CD14-positive monocyte (primary cell): ENCODE results near the gene RPLP2. TPM values are rescaled to one million over a fixed set of nuclear protein-coding genes. Genes with fewer than 3 reads are reported as not detected.
A peak's percentile ranks its signal among the peaks of the same experiment; 100 is the strongest.

ENCODE experiments used
- DNase-seq, 3 donors: peaks; one replicate each; pipeline ENCODE4 v3.0.0-alpha.2; 2011 to 2022
- H2AFZ ChIP-seq: 2 replicates; pipeline ENCODE4 v1.6.0; 2012; ENCODE audit warnings: mild to moderate bottlenecking, low read depth, low read length, inconsistent platforms; ENCODE audit not compliant: insufficient read depth, poor library complexity, severe bottlenecking
- H3K27ac ChIP-seq, 2 donors: 1 replicate in 1 of 2; 2 replicates in 1 of 2; pipeline ENCODE4 v1.5.1; 2012 to 2013; ENCODE audit warnings: low read length in 2 of 2, control low read depth in 1 of 2, inconsistent platforms in 1 of 2, low read depth in 1 of 2, mild to moderate bottlenecking in 1 of 2
- H3K27me3 ChIP-seq, 2 donors: one replicate each; pipeline versions ENCODE4 v1.6.0 to v1.6.1; 2011 to 2013; ENCODE audit warnings: low read length in 2 of 2; ENCODE audit not compliant: control insufficient read depth in 2 of 2, insufficient read depth in 2 of 2
- H3K36me3 ChIP-seq, 2 donors: replicated peaks in 1 of 2; 1 replicate in 1 of 2; 2 replicates in 1 of 2; pipeline versions ENCODE4 v1.5.1 to v1.6.1; 2012 to 2013; ENCODE audit warnings: low read length in 2 of 2, control low read depth in 1 of 2, inconsistent platforms in 1 of 2, mild to moderate bottlenecking in 1 of 2; ENCODE audit not compliant: insufficient read depth in 2 of 2, control insufficient read depth in 1 of 2
- H3K4me1 ChIP-seq, 2 donors: 1 replicate in 1 of 2; 2 replicates in 1 of 2; pipeline versions ENCODE4 v1.5.1 to v1.6.1; 2012 to 2013; ENCODE audit warnings: low read length in 2 of 2, control low read depth in 1 of 2, inconsistent platforms in 1 of 2, mild to moderate bottlenecking in 1 of 2, moderate library complexity in 1 of 2; ENCODE audit not compliant: insufficient read depth in 2 of 2, control insufficient read depth in 1 of 2
- H3K4me2 ChIP-seq: replicated peaks from 2 replicates; pipeline ENCODE3; 2012; ENCODE audit warnings: low read length, moderate library complexity, mild to moderate bottlenecking; ENCODE audit not compliant: poor library complexity, severe bottlenecking; ENCODE audit errors: extremely low read depth
- H3K4me3 ChIP-seq, 3 experiments: fragments of 200-600 bp in 1 of 3; sonication (generic) in 1 of 3; replicated peaks in 1 of 3; 1 replicate in 2 of 3; 2 replicates in 1 of 3; pipeline ENCODE4 v1.5.1; 2011 to 2013; ENCODE audit warnings: low read length in 3 of 3, mild to moderate bottlenecking in 3 of 3, control low read depth in 2 of 3, low read depth in 2 of 3, inconsistent platforms in 1 of 3, moderate library complexity in 1 of 3
- H3K79me2 ChIP-seq: 2 replicates; pipeline ENCODE4 v1.6.0; 2012; ENCODE audit warnings: mild to moderate bottlenecking, control low read depth, inconsistent platforms, low read length, moderate library complexity; ENCODE audit not compliant: insufficient read depth
- H3K9ac ChIP-seq: 2 replicates; pipeline ENCODE4 v1.6.0; 2017; ENCODE audit warnings: low read length, mild to moderate bottlenecking; ENCODE audit not compliant: insufficient read depth, poor library complexity, severe bottlenecking
- H3K9me3 ChIP-seq, 2 donors: replicated peaks in 1 of 2; 1 replicate in 1 of 2; 2 replicates in 1 of 2; pipeline versions ENCODE4 v1.5.1 to v1.6.1; 2012 to 2013; ENCODE audit warnings: low read length in 2 of 2, control low read depth in 1 of 2; ENCODE audit not compliant: control insufficient read depth in 1 of 2, insufficient read depth in 1 of 2
- H4K20me1 ChIP-seq: 2 replicates; pipeline ENCODE4 v1.6.0; 2012; ENCODE audit warnings: mild to moderate bottlenecking, low read length, control low read depth, moderate library complexity; ENCODE audit not compliant: insufficient read depth
- H3K27ac Mint-ChIP-seq, 7 donors: one replicate each; pipeline ENCODE4 v1.8.0; 2020; ENCODE audit warnings: mild to moderate bottlenecking in 7 of 7, mixed read lengths in 7 of 7, moderate library complexity in 6 of 7, inconsistent platforms in 2 of 7
- H3K27me3 Mint-ChIP-seq, 3 donors: one replicate each; pipeline ENCODE4 v1.8.0; 2021 to 2022; ENCODE audit warnings: low read depth in 3 of 3, mild to moderate bottlenecking in 3 of 3, mixed read lengths in 3 of 3, moderate library complexity in 3 of 3, inconsistent platforms in 1 of 3
- H3K36me3 Mint-ChIP-seq, 2 donors: one replicate each; pipeline ENCODE4 v1.8.0; 2020; ENCODE audit warnings: mixed read lengths in 2 of 2, inconsistent platforms in 1 of 2, mild to moderate bottlenecking in 1 of 2
- H3K4me1 Mint-ChIP-seq: one replicate; pipeline ENCODE4 v1.8.0; 2020; ENCODE audit warnings: mild to moderate bottlenecking, mixed read lengths
- H3K4me3 Mint-ChIP-seq, 2 donors: one replicate each; pipeline ENCODE4 v1.8.0; 2020; ENCODE audit warnings: mild to moderate bottlenecking in 2 of 2, mixed read lengths in 2 of 2, moderate library complexity in 1 of 2
- H3K9me3 Mint-ChIP-seq, 7 donors: one replicate each; pipeline ENCODE4 v1.8.0; 2020 to 2022; ENCODE audit warnings: mixed read lengths in 7 of 7, mild to moderate bottlenecking in 6 of 7, moderate library complexity in 6 of 7, inconsistent platforms in 2 of 7
- CTCF ChIP-seq: fragments of 200-600 bp; IDR thresholded peaks from one replicate; pipeline ENCODE4 v1.8.0; 2022; ENCODE audit warnings: antibody characterized with exemption, mild to moderate bottlenecking
- WGBS: methylation state at CpG from one replicate; pipeline ENCODE4 v1.1.5; 2013; ENCODE audit warnings: missing lambda C conversion rate; ENCODE audit not compliant: insufficient coverage; 5-methylcytosine and 5-hydroxymethylcytosine counted together
- intact Hi-C, 2 donors: fragments of 100-400 bp; cut with micrococcal nuclease; formaldehyde crosslinking; loops; one replicate each; pipeline versions ENCODE4 v1.15.0 to v1.15.1; 2023
- polyA plus RNA-seq, 3 donors: library from polyadenylated mRNA; depleted of rRNA in 1 of 3; unstranded in 2 of 3; stranded (reverse) in 1 of 3; fragments of 300-500 nt in 2 of 3; fragments of >200 nt in 1 of 3; fragmentation: Illumina TruSeq in 2 of 3; gene quantifications; 1 replicate in 2 of 3; 2 replicates in 1 of 3; pipeline ENCODE4 v1.2.3, GENCODE V29; 2012 to 2021

RPLP2 gene
- polyA plus RNA-seq, 3 donors, result 879 to 1,191 (median 990) TPM

GRCh38 chr11:794766-795633 lies 14.8 kb upstream of the RPLP2 start:
- H4K20me1 ChIP-seq, result peaks cover 9% of the 10 kb centered on the region
- DNase-seq, result no peak
- H3K27ac Mint-ChIP-seq, result no peak overlapping the region
- peaks cover 15 to 20% of the 10 kb centered on the region in 2 donors for H3K36me3 Mint-ChIP-seq
- peaks cover 18% of the 10 kb centered on the region for H3K4me1 Mint-ChIP-seq
- H3K4me1 ChIP-seq, result peaks cover 29 to 33% of the 10 kb centered on the region in 2 donors
- TF ChIP-seq CTCF, result no peak
- peak overlapping the region in 1 of 3 experiments; percentile 84 for H3K4me3 ChIP-seq
- no peaks in the 10 kb centered on the region for H3K9me3 Mint-ChIP-seq
- WGBS, result 89% methylated on average over 26 of the region's 38 CpGs
- H3K27ac ChIP-seq, result no peak overlapping the region
- H3K27me3 ChIP-seq, result peaks cover 0 to 6% of the 10 kb centered on the region in 2 donors
- intact Hi-C loops, result loop anchor here in 1 of 2 donors (5.0 kb wide), 1 partner anchor 48 kb away; the partner anchor contains the start of gene TALDO1
- peaks cover 15% of the 10 kb centered on the region for H3K79me2 ChIP-seq
- H3K4me2 ChIP-seq, result peak overlapping the region; percentile 98
- H3K36me3 ChIP-seq, result peaks cover 5 to 13% of the 10 kb centered on the region in 2 donors
- H3K27me3 Mint-ChIP-seq, result peaks cover 2 to 9% (median 7%) of the 10 kb centered on the region in 3 donors
- H3K9me3 ChIP-seq, result no peaks in the 10 kb centered on the region
- peak overlapping the region in 1 of 2 donors; percentile 34 for H3K4me3 Mint-ChIP-seq
- no peak overlapping the region for H2AFZ ChIP-seq
- no peak overlapping the region for H3K9ac ChIP-seq

GRCh38 chr11:795634-796564 lies 13.9 kb upstream of the RPLP2 start:
- Histone ChIP-seq H4K20me1 (peaks cover 4% of the 10 kb centered on the region), H3K4me1 (peaks cover 29 to 33% of the 10 kb centered on the region in 2 donors), H3K9me3 (no peaks in the 10 kb centered on the region), H3K79me2 (peaks cover 15% of the 10 kb centered on the region), H3K27me3 (peaks cover 0 to 2% of the 10 kb centered on the region in 2 donors), H3K27ac (peak overlapping the region; percentile 64 to 77), H3K9ac (peak overlapping the region; percentile 68), H3K36me3 (peaks cover 11 to 13% of the 10 kb centered on the region in 2 donors), H3K4me3 (peak overlapping the region; percentile 46 to 85 (median 84)), H3K4me2 (peak overlapping the region; percentile 98), H2AFZ (peak overlapping the region; percentile 64)
- WGBS, result 8% methylated on average over 8 of the region's 26 CpGs
- Mint-ChIP-seq H3K4me1 (peaks cover 18% of the 10 kb centered on the region), H3K27ac (peak overlapping the region; percentile 81 to 91 (median 87)), H3K4me3 (peak overlapping the region; percentile 80 to 94), H3K27me3 (peaks cover 0 to 2% (median 0%) of the 10 kb centered on the region in 3 donors), H3K9me3 (no peaks in the 10 kb centered on the region), H3K36me3 (peaks cover 18 to 26% of the 10 kb centered on the region in 2 donors)
- peak; percentile 80 to 91 (median 86) for DNase-seq
- intact Hi-C loops, result loop anchor here (1.0 to 5.0 kb wide), 4 partner anchors 13 to 49 kb away; partner anchors contain the start of genes GATD1 (in 2 of the 2), RPLP2 (in 1 of the 2) and TALDO1 (in 1 of the 2)
- no peak for TF ChIP-seq CTCF
